ENCODE measurements around the gene LMNA. TPM values are rescaled to one million over a fixed set of nuclear protein-coding genes. Genes with fewer than 3 reads are reported as not detected.
"Not testable (repeated sequence)": the region's sequence is repeated elsewhere in the genome, so short reads cannot be mapped to it uniquely, and the experiment has no call there.

The LMNA gene
- total RNA-seq, 4 donors from 2014 or later, result 235 to 412 (median 327) TPM

- H3K27ac ChIP-seq, result peak overlapping the region; percentile 95 to 98 (median 98)
- H3K9me3 ChIP-seq, result no peaks in the 10 kb centered on the region
- intact Hi-C loops (cut with DNase I), result no loop called here
- 75 to 78% methylated on average over 15 to 17 of the region's 17 CpGs for WGBS, 2 donors
- H3K4me3 ChIP-seq (replicated peaks in 1 of 3), result no peak overlapping the region
- no peaks in the 10 kb centered on the region for H3K27me3 ChIP-seq
- TF ChIP-seq CTCF (IDR thresholded peaks at IDR 0.05) (no peak), POLR2A (IDR thresholded peaks at IDR 0.05) (peak in 1 of 2 donors; percentile 13)
- no peak for DNase-seq
- peaks cover 95 to 100% of the 10 kb centered on the region in 2 donors for H3K4me1 ChIP-seq
- no peaks in the 10 kb centered on the region for H3K36me3 ChIP-seq
Measured at GRCh38 chr1:156124557-156125483, 10.3 kb downstream of the LMNA start.

- peak overlapping the region; percentile 95 to 98 (median 98) for H3K27ac ChIP-seq
- H3K36me3 ChIP-seq; H3K4me3 ChIP-seq (replicated peaks in 1 of 3); DNase-seq; H3K27me3 ChIP-seq; H3K9me3 ChIP-seq; intact Hi-C loops (cut with DNase I): not testable (repeated sequence)
- 84 to 86% methylated on average over 10 of the region's 10 CpGs for WGBS, 2 donors
- H3K4me1 ChIP-seq, result peaks cover 92 to 100% of the 10 kb centered on the region in 2 donors
Measured at GRCh38 chr1:156125544-156125943, 11.0 kb downstream of the LMNA start.

GRCh38 chr1:156126043-156126629 lies 11.6 kb downstream of the LMNA start:
- WGBS, 2 donors, result 24 to 33% methylated on average over 11 of the region's 11 CpGs
- no peaks in the 10 kb centered on the region for H3K9me3 ChIP-seq
- TF ChIP-seq POLR2A (IDR thresholded peaks at IDR 0.05) (no peak), CTCF (IDR thresholded peaks at IDR 0.05) (peak in 1 of 6 experiments; percentile 21)
- peak overlapping the region; percentile 95 to 98 (median 98) for H3K27ac ChIP-seq
- H3K4me1 ChIP-seq, result peaks cover 86 to 96% of the 10 kb centered on the region in 2 donors
- H3K4me3 ChIP-seq (replicated peaks in 1 of 3), result no peak overlapping the region
- intact Hi-C loops (cut with DNase I), result no loop called here
- peaks cover 8% of the 10 kb centered on the region in 2 donors for H3K36me3 ChIP-seq
- H3K27me3 ChIP-seq, result no peaks in the 10 kb centered on the region
- peak; percentile 70 to 75 for DNase-seq

GRCh38 chr1:156126630-156127534 lies 12.4 kb downstream of the LMNA start:
- Histone ChIP-seq H3K4me3 (replicated peaks in 1 of 3) (no peak overlapping the region), H3K36me3 (peaks cover 15% of the 10 kb centered on the region in 2 donors), H3K27me3 (no peaks in the 10 kb centered on the region), H3K27ac (peak overlapping the region; percentile 95 to 98 (median 98)), H3K9me3 (no peaks in the 10 kb centered on the region), H3K4me1 (peaks cover 79 to 89% of the 10 kb centered on the region in 2 donors)
- DNase-seq, result no peak
- intact Hi-C loops (cut with DNase I), result no loop called here
- 45 to 52% methylated on average over 10 to 15 of the region's 15 CpGs for WGBS, 2 donors
- no peak for TF ChIP-seq POLR2A (IDR thresholded peaks at IDR 0.05)
- TF ChIP-seq CTCF (IDR thresholded peaks at IDR 0.05), result no peak

GRCh38 chr1:156128308-156128653 lies 13.8 kb downstream of the LMNA start:
- peak overlapping the region; percentile 89 to 98 (median 89) for H3K27ac ChIP-seq
- no peaks in the 10 kb centered on the region for H3K9me3 ChIP-seq
- 41 to 53% methylated on average over 2 of the region's 2 CpGs for WGBS, 2 donors
- peaks cover 28 to 29% of the 10 kb centered on the region in 2 donors for H3K36me3 ChIP-seq
- H3K4me1 ChIP-seq, result peaks cover 65 to 75% of the 10 kb centered on the region in 2 donors
- H3K27me3 ChIP-seq, result no peaks in the 10 kb centered on the region
- intact Hi-C loops (cut with DNase I), result no loop called here
- DNase-seq, result no peak
- H3K4me3 ChIP-seq (replicated peaks in 1 of 3), result no peak overlapping the region
- no peak for TF ChIP-seq POLR2A (IDR thresholded peaks at IDR 0.05)
